ENCODE data around the gene LRRK1.

DNA sequence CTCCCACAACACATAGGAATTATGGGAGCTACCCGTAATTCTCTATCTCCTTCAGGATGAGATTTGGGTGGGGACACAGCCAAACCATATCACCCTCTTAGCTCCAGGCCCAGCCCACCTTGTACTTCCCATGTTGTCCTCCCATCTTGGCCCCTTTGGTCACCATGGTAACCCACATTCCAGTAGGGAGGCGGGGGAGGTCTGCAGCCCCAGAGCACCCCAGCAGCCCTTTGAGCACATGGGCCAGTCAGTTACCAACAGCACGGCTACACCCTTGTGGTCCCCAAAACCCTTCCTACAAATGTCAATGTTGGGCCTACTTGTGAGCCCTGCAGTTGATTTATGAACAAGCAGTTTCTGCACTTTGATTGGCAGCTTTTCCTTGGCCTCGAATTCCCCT lies 84.5 kb downstream of the LRRK1 start:
- TF ChIP-seq, protein P1, sequence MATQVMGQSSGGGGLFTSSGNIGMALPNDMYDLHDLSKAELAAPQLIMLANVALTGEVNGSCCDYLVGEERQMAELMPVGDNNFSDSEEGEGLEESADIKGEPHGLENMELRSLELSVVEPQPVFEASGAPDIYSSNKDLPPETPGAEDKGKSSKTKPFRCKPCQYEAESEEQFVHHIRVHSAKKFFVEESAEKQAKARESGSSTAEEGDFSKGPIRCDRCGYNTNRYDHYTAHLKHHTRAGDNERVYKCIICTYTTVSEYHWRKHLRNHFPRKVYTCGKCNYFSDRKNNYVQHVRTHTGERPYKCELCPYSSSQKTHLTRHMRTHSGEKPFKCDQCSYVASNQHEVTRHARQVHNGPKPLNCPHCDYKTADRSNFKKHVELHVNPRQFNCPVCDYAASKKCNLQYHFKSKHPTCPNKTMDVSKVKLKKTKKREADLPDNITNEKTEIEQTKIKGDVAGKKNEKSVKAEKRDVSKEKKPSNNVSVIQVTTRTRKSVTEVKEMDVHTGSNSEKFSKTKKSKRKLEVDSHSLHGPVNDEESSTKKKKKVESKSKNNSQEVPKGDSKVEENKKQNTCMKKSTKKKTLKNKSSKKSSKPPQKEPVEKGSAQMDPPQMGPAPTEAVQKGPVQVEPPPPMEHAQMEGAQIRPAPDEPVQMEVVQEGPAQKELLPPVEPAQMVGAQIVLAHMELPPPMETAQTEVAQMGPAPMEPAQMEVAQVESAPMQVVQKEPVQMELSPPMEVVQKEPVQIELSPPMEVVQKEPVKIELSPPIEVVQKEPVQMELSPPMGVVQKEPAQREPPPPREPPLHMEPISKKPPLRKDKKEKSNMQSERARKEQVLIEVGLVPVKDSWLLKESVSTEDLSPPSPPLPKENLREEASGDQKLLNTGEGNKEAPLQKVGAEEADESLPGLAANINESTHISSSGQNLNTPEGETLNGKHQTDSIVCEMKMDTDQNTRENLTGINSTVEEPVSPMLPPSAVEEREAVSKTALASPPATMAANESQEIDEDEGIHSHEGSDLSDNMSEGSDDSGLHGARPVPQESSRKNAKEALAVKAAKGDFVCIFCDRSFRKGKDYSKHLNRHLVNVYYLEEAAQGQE (IDR thresholded peaks at IDR 0.05; ENCODE audit: insufficient read depth in 1 of 2, low read depth in 2 of 2, low read length in 2 of 2), result no peak
- TF ChIP-seq TAF1 (IDR thresholded peaks at IDR 0.05; ENCODE audit: borderline replicate concordance, insufficient read depth, low read length) (no peak), POLR2AphosphoS5 (IDR thresholded peaks at IDR 0.05; ENCODE audit: low read depth, low read length) (no peak), SIN3A (IDR thresholded peaks at IDR 0.05; ENCODE audit: borderline replicate concordance, insufficient read depth, low read length) (no peak), FOXP2 (optimal IDR thresholded peaks at IDR 0.05; ENCODE audit: borderline replicate concordance, extremely low read depth, extremely low read length, insufficient read depth) (no peak)
